ENCODE data around the gene FOXJ1.

The FOXJ1 gene

GRCh38 chr17:76153640-76154039 is 12.6 kb upstream of the FOXJ1 start:
- H3K79me2 ChIP-seq (ENCODE audit: insufficient read depth, low read depth): no peaks in the 10 kb centered on the region
- H3K36me3 ChIP-seq (ENCODE audit: insufficient read depth): no peaks in the 10 kb centered on the region
- TF ChIP-seq CTCF (conservative IDR thresholded peaks at IDR 0.05; ENCODE audit: low read depth, low read length): no peak

GRCh38 chr17:76153202-76153601 is 12.2 kb upstream of the FOXJ1 start:
- no peaks in the 10 kb centered on the region for H3K27me3 ChIP-seq (ENCODE audit: insufficient read depth, low read depth)
- no peak overlapping the region for H3K27ac ChIP-seq
- no peaks in the 10 kb centered on the region for H4K20me1 ChIP-seq (ENCODE audit: insufficient read depth)
- H3K36me3 ChIP-seq (ENCODE audit: insufficient read depth): no peaks in the 10 kb centered on the region
- H3K4me3 ChIP-seq (IDR thresholded peaks at IDR 0.05; ENCODE audit: insufficient read depth, low read depth, low read length): no peak overlapping the region
- H3K79me2 ChIP-seq (ENCODE audit: insufficient read depth, low read depth): no peaks in the 10 kb centered on the region
- no peak overlapping the region for H2AFZ ChIP-seq (ENCODE audit: low read depth)
- no peaks in the 10 kb centered on the region for H3K4me1 ChIP-seq (ENCODE audit: low read depth, poor library complexity, severe bottlenecking)
- no peak for TF ChIP-seq CTCF (conservative IDR thresholded peaks at IDR 0.05; ENCODE audit: low read depth, low read length)
- H3K4me2 ChIP-seq: no peak overlapping the region
- H3K9ac ChIP-seq: no peak overlapping the region

More at GRCh38 chr17:76153640-76154039, 12.6 kb upstream of the FOXJ1 start:
- Histone ChIP-seq H3K27me3 (ENCODE audit: insufficient read depth, low read depth) (no peaks in the 10 kb centered on the region), H3K4me3 (IDR thresholded peaks at IDR 0.05; ENCODE audit: insufficient read depth, low read depth, low read length) (no peak overlapping the region), H3K4me1 (ENCODE audit: low read depth, poor library complexity, severe bottlenecking) (no peaks in the 10 kb centered on the region), H2AFZ (ENCODE audit: low read depth) (no peak overlapping the region), H3K9ac (no peak overlapping the region), H4K20me1 (ENCODE audit: insufficient read depth) (no peaks in the 10 kb centered on the region), H3K4me2 (no peak overlapping the region), H3K27ac (no peak overlapping the region)

- TF ChIP-seq CTCF (conservative IDR thresholded peaks at IDR 0.05; ENCODE audit: low read depth, low read length): no peak
- no peaks in the 10 kb centered on the region for H3K4me1 ChIP-seq (ENCODE audit: low read depth, poor library complexity, severe bottlenecking)
- H3K27me3 ChIP-seq (ENCODE audit: insufficient read depth, low read depth): no peaks in the 10 kb centered on the region
- no peak overlapping the region for H3K4me3 ChIP-seq (IDR thresholded peaks at IDR 0.05; ENCODE audit: insufficient read depth, low read depth, low read length)
- H3K79me2 ChIP-seq (ENCODE audit: insufficient read depth, low read depth): no peaks in the 10 kb centered on the region
- no peak overlapping the region for H3K27ac ChIP-seq
- H4K20me1 ChIP-seq (ENCODE audit: insufficient read depth): no peaks in the 10 kb centered on the region
- no peaks in the 10 kb centered on the region for H3K36me3 ChIP-seq (ENCODE audit: insufficient read depth)
- no peak overlapping the region for H2AFZ ChIP-seq (ENCODE audit: low read depth)
- no peak overlapping the region for H3K4me2 ChIP-seq
- H3K9ac ChIP-seq: no peak overlapping the region
Observed at GRCh38 chr17:76152591-76152990, 11.5 kb upstream of the FOXJ1 start.

- no peak overlapping the region for H3K4me3 ChIP-seq (IDR thresholded peaks at IDR 0.05; ENCODE audit: insufficient read depth, low read depth, low read length)
- no peaks in the 10 kb centered on the region for H4K20me1 ChIP-seq (ENCODE audit: insufficient read depth)
- no peak overlapping the region for H3K27ac ChIP-seq
- no peaks in the 10 kb centered on the region for H3K27me3 ChIP-seq (ENCODE audit: insufficient read depth, low read depth)
- no peak for TF ChIP-seq CTCF (conservative IDR thresholded peaks at IDR 0.05; ENCODE audit: low read depth, low read length)
- H3K79me2 ChIP-seq (ENCODE audit: insufficient read depth, low read depth): no peaks in the 10 kb centered on the region
- no peak overlapping the region for H3K9ac ChIP-seq
- H2AFZ ChIP-seq (ENCODE audit: low read depth): no peak overlapping the region
- no peak overlapping the region for H3K4me2 ChIP-seq
- H3K4me1 ChIP-seq (ENCODE audit: low read depth, poor library complexity, severe bottlenecking): no peaks in the 10 kb centered on the region
- H3K36me3 ChIP-seq (ENCODE audit: insufficient read depth): no peaks in the 10 kb centered on the region
Observed at GRCh38 chr17:76151896-76152454, 10.9 kb upstream of the FOXJ1 start.
